ENCODE measurements around the gene NUFIP2. TPM values are rescaled to one million over a fixed set of nuclear protein-coding genes. Genes with fewer than 3 reads are reported as not detected.

Gene NUFIP2
- total RNA-seq, 4 donors from 2014 or later = 27.6 to 37.6 (median 30.5) TPM

- Histone ChIP-seq H3K9me3 (no peaks in the 10 kb centered on the region), H3K36me3 (no peaks in the 10 kb centered on the region), H3K4me3 (no peak overlapping the region), H3K4me1 (no peaks in the 10 kb centered on the region), H3K27ac (replicated peaks in 1 of 4) (no peak overlapping the region), H3K27me3 (peaks cover 0 to 6% (median 0%) of the 10 kb centered on the region in 4 donors)
- TF ChIP-seq, protein P1, sequence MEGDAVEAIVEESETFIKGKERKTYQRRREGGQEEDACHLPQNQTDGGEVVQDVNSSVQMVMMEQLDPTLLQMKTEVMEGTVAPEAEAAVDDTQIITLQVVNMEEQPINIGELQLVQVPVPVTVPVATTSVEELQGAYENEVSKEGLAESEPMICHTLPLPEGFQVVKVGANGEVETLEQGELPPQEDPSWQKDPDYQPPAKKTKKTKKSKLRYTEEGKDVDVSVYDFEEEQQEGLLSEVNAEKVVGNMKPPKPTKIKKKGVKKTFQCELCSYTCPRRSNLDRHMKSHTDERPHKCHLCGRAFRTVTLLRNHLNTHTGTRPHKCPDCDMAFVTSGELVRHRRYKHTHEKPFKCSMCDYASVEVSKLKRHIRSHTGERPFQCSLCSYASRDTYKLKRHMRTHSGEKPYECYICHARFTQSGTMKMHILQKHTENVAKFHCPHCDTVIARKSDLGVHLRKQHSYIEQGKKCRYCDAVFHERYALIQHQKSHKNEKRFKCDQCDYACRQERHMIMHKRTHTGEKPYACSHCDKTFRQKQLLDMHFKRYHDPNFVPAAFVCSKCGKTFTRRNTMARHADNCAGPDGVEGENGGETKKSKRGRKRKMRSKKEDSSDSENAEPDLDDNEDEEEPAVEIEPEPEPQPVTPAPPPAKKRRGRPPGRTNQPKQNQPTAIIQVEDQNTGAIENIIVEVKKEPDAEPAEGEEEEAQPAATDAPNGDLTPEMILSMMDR (IDR thresholded peaks at IDR 0.05) = no peak
- no peak for TF ChIP-seq EP300 (IDR thresholded peaks at IDR 0.05)
- DNase-seq (ENCODE audit: extremely low spot score) = no peak
- intact Hi-C loops (cut with DNase I) = no loop called here
- 64% methylated on average over 3 of the region's 3 CpGs for WGBS
Observed at GRCh38 chr17:29303386-29303785, 9.4 kb upstream of the NUFIP2 start.

DNA sequence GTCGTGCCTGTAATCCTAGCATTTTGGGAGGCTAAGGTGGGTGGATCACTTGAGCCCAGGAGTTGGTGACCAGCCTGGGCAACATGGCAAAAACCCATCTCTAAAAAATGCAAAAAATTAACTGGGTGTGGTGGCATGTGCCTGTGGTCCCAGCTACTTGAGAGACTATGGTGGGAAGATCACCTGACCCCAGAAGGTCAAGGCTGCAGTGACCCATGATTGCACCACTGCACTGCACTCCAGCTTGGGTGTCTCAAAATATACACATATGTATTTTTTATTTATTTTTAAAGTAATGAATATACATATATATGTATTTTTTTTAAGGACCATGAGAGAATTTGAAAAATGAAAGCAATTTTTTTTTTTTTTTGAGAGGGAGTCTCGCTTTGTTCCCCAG lies 5.1 kb upstream of the NUFIP2 start:
- H3K27ac ChIP-seq (replicated peaks in 1 of 4) = no peak overlapping the region
- no peaks in the 10 kb centered on the region for H3K9me3 ChIP-seq
- H3K4me3 ChIP-seq = no peak overlapping the region
- no peak for DNase-seq (ENCODE audit: extremely low spot score)
- TF ChIP-seq POLR2AphosphoS5 (IDR thresholded peaks at IDR 0.05) (no peak), EP300 (IDR thresholded peaks at IDR 0.05) (no peak), POLR2A (IDR thresholded peaks at IDR 0.05; ENCODE audit: low read depth) (no peak)
- TF ChIP-seq, protein P1 (IDR thresholded peaks at IDR 0.05) = no peak
- 95% methylated on average over 2 of the region's 2 CpGs for WGBS
- intact Hi-C loops (cut with DNase I) = no loop called here
- H3K36me3 ChIP-seq = no peaks in the 10 kb centered on the region
- no peaks in the 10 kb centered on the region for H3K27me3 ChIP-seq
- H3K4me1 ChIP-seq = peaks cover 0 to 9% (median 6%) of the 10 kb centered on the region in 4 donors

- H3K4me1 ChIP-seq = peaks cover 14 to 25% (median 21%) of the 10 kb centered on the region in 4 donors
- peak overlapping the region; percentile 97 to 100 (median 99) for H3K27ac ChIP-seq (replicated peaks in 1 of 4)
- no peaks in the 10 kb centered on the region for H3K9me3 ChIP-seq
- TF ChIP-seq, protein P1 (IDR thresholded peaks at IDR 0.05) = no peak
- TF ChIP-seq POLR2AphosphoS5 (IDR thresholded peaks at IDR 0.05) (no peak), EP300 (IDR thresholded peaks at IDR 0.05) (no peak), POLR2A (IDR thresholded peaks at IDR 0.05; ENCODE audit: low read depth) (no peak)
- no peaks in the 10 kb centered on the region for H3K27me3 ChIP-seq
- WGBS = 86% methylated on average over 3 of the region's 3 CpGs
- H3K36me3 ChIP-seq = no peaks in the 10 kb centered on the region
- H3K4me3 ChIP-seq = no peak overlapping the region
- intact Hi-C loops (cut with DNase I) = no loop called here
- no peak for DNase-seq (ENCODE audit: extremely low spot score)
Observed at GRCh38 chr17:29295420-29295819, 1.5 kb upstream of the NUFIP2 start.

DNA sequence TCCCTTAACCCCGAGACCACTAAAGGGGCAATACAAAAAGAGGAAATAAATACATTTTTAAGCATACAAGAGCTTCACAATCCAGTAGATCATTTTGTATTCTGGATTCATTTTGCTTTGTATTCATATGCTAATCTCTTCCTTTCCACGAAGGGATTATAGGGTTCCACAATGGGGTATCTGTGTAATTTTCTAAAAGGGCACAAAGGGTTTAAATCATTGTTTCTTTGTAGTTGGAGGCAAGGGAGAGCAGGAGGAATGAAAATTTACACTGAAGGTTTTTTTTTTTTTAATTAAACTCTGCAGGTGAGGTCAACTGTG lies 592 bp upstream of the NUFIP2 start:
- TF ChIP-seq, protein P1 (IDR thresholded peaks at IDR 0.05) = no peak
- TF ChIP-seq POLR2AphosphoS5 (IDR thresholded peaks at IDR 0.05) (no peak), POLR2A (IDR thresholded peaks at IDR 0.05; ENCODE audit: low read depth) (no peak), EP300 (IDR thresholded peaks at IDR 0.05) (no peak)
- Histone ChIP-seq H3K36me3 (peaks cover 0 to 7% (median 3%) of the 10 kb centered on the region in 4 donors), H3K9me3 (no peaks in the 10 kb centered on the region), H3K27ac (replicated peaks in 1 of 4) (peak overlapping the region; percentile 97 to 100 (median 99)), H3K4me1 (peaks cover 22 to 33% (median 30%) of the 10 kb centered on the region in 4 donors), H3K4me3 (peak overlapping the region; percentile 91 to 100 (median 96)), H3K27me3 (no peaks in the 10 kb centered on the region)
- 1% methylated on average over 2 of the region's 2 CpGs for WGBS
- intact Hi-C loops (cut with DNase I) = loop anchor here (5.0 kb wide), 2 partner anchors 37 to 77 kb away; no protein-coding TSS in a partner anchor
- DNase-seq (ENCODE audit: extremely low spot score) = no peak

Measured in esophagus muscularis mucosa (tissue), 4 donors.